ENCODE results near the gene NEK8. TPM values are rescaled to one million over a fixed set of nuclear protein-coding genes. Genes with fewer than 3 reads are reported as not detected.
A peak's percentile ranks its signal among the peaks of the same experiment; 100 is the strongest.
"Not testable (repeated sequence)": the region's sequence is repeated elsewhere in the genome, so short reads cannot be mapped to it uniquely, and the experiment has no call there.

Gene NEK8
- total RNA-seq, 1 donor from 2014 or later: 8.4 TPM

DNA sequence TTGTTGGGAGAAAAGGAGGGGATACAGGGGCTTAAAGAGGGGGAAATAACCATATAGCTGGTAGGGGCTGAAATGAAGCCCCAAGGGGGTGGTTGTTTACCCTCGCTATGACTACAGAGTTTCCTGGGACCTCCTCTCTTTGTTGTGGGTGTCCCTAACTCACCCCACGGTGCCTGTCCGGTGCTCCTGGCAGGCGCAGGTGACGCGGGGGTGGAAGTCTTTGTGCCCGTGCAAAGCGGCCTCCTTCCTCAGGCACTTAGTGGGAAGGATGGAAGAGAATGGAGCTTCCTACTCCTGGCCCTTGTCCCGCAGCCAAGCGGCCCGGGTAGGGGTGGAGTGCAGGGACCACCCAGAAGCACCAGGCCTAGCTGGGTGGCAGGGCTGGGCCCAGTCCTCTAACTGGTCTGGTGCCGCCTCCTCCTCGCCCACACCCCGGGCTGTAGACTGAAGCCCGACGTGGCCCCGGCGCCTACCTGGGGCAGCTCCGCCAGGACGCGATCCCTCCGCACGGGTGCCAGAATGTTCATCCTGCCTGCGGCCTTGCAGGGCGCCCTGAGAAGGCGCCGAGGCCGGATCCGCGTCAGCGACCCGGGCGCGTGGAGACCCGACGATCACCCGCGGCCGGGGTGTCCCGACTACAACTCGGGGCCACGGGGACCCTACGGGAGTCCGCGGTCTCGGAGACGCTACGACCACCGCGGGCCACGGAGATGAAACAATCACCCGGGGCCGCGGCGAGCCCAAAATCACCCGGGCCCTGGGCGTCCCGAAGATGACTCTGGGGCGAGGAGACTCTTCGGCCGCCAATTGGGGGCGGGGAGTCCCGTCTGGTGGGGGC lies 11.6 kb upstream of the NEK8 start:
- no peak for DNase-seq (ENCODE audit: low read depth)
- TF ChIP-seq, protein P1, sequence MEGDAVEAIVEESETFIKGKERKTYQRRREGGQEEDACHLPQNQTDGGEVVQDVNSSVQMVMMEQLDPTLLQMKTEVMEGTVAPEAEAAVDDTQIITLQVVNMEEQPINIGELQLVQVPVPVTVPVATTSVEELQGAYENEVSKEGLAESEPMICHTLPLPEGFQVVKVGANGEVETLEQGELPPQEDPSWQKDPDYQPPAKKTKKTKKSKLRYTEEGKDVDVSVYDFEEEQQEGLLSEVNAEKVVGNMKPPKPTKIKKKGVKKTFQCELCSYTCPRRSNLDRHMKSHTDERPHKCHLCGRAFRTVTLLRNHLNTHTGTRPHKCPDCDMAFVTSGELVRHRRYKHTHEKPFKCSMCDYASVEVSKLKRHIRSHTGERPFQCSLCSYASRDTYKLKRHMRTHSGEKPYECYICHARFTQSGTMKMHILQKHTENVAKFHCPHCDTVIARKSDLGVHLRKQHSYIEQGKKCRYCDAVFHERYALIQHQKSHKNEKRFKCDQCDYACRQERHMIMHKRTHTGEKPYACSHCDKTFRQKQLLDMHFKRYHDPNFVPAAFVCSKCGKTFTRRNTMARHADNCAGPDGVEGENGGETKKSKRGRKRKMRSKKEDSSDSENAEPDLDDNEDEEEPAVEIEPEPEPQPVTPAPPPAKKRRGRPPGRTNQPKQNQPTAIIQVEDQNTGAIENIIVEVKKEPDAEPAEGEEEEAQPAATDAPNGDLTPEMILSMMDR (conservative IDR thresholded peaks at IDR 0.05; ENCODE audit: low read depth, low read length): no peak

DNA sequence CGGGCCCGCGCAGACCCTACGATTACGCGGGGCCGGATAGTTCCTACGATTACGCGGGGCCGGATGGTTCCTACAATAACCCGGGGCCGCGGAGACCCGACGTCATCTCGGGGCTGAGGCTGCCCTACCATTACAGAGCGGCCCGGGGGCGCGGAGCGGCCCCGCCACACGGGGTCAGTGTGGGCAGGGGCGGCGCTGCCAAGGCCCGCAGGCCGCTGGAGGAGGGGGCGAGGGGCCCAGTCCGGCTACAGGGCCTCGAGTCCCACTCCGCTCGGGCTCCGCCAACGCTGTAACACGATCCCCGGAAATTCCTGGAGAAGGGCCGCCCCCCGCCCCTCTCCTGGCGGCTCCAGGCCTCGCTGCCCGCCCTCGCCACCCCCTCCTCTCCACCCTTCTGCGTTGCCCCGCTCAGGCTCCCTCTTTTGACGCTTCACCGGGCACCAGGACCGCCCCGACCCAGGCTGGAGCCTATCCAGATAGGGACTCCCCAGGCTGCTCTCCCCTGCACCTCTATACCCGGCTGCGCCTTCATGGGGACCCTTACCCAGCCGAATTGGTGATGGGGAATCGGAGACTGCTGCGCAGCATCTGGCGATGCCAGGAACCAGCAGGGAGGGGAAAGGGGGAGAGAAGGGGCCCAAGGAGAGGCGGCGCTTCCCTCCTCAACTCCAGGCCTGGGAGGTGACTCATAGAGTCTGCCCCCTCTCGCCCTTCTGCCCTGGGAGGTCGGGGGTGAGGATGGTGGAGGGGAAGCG lies 10.8 kb upstream of the NEK8 start, which contains the start of gene RAB34:
RAB34 (minus strand) TSS at position 291 of the 755 bp plus-strand sequence. CDS start 602 bp downstream, outside the sequence.
- TF ChIP-seq, protein P1 (conservative IDR thresholded peaks at IDR 0.05; ENCODE audit: low read depth, low read length): peak; percentile 35
- H3K4me3 ChIP-seq (ENCODE audit: low read depth, low read length): peak within 1 kb of the TSS; percentile 96
- DNase-seq (ENCODE audit: low read depth): no peak

More for the DNA sequence above, 11.6 kb upstream of the NEK8 start:
- H3K4me3 ChIP-seq (ENCODE audit: low read depth, low read length): peak overlapping the region; percentile 96

DNA sequence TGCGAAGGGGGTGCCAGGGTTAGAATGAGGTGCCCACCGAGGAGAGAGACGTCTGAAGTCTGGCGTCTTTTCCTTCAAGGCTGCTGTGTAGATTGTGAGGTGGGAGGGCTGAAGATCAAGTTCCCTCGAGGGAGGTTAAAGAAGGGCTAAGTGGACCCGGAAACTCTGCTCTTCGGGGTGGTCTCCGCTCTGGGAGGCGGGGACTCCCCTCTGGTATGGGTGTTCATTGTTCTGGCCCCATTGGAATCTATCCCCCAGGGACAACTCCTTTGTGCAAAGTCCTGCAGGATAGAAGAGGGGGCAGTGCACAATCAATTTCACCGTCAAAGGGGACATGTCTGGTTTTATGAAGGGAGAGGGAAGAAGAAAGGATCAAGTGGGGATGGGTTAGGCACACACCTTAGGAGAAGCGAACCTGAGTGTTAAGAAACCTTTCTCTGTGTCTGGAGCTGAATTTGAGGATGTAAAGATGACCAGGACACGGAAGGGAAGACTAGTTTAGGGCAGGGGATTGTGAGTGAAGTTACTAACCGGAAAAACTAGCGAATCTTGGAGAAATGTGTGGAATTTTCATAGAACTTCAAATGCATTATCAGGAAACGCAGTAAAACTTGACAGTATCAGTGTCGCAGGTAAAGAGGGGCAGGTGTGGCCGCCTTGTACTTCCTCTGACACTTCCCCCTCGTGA lies 10.1 kb upstream of the NEK8 start:
- peak overlapping the region; percentile 96 for H3K4me3 ChIP-seq (ENCODE audit: low read depth, low read length)
- TF ChIP-seq, protein P1 (conservative IDR thresholded peaks at IDR 0.05; ENCODE audit: low read depth, low read length): no peak
- no peak for DNase-seq (ENCODE audit: low read depth)

DNA sequence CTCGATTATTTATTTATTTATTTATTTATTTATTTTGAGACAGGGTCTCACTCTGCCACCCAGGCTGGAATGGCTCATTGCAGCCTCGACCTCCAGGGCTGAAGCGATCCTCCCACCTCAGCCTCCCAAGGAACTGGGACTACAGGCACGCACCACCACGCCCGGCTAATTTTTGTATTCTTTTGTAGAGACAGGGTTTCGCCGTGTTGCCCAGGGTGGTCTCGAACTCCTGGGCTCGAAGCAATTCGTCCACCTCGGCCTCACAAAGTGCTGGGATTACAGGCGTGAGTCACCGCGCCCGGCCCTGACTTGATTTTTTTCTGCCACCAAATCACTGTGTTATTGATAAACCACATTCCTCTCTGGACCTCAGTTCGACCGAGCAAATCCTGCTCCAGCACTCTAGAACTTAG lies 9.6 kb upstream of the NEK8 start:
- TF ChIP-seq, protein P1 (conservative IDR thresholded peaks at IDR 0.05; ENCODE audit: low read depth, low read length): no peak
- DNase-seq (ENCODE audit: low read depth): no peak
- peak overlapping the region; percentile 96 for H3K4me3 ChIP-seq (ENCODE audit: low read depth, low read length)

DNA sequence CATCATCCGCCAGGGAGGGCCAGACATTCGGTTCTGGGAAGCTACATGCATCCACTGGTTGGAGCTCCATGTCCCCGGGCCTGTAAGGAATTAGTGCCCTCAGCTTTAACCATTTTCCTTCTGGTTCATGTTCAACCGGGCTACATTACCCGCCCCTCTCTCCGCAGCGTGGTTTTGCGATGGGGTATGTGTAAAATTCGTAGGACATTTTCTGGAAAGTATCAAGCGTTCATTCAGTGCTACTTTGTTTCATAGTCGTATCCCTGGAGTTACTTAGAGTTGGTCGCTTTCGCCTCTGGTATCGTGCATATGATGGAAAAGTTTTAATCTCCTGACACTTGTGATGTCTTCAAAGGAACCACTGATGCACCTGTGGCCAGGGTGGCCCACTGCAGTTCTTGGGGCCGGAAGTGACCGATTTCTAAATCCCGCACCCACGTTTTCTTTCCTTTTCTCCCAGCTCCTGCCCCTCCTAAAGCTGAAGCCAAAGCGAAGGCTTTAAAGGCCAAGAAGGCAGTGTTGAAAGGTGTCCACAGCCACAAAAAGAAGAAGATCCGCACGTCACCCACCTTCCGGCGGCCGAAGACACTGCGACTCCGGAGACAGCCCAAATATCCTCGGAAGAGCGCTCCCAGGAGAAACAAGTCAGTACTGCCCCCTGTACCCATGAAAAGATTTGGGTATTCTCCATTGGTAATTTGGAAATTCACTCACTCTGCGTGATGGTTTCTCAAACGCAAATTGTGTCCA lies 8.2 kb upstream of the NEK8 start:
- peak overlapping the region; percentile 96 for H3K4me3 ChIP-seq (ENCODE audit: low read depth, low read length)
- no peak for DNase-seq (ENCODE audit: low read depth)
- TF ChIP-seq, protein P1 (conservative IDR thresholded peaks at IDR 0.05; ENCODE audit: low read depth, low read length): peak; percentile 25

DNA sequence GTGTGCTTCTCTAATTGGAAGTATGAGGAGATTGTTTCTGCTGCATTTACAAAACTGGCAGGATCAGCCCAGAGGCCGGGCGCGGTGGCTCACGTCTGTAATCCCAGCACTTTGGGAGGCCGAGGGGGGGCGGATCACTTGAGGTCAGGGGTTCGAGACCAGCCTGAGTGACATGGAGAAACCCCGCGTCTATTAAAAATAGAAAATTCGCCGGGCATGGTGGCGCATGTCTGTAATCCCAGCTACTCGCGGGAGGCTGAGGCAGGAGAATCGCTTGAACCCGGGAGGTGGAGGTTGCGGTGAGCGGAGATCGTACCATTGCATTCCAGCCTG lies 7.6 kb upstream of the NEK8 start:
- not testable (repeated sequence) for DNase-seq (ENCODE audit: low read depth)
- H3K4me3 ChIP-seq (ENCODE audit: low read depth, low read length): peak overlapping the region; percentile 96
